Caco-2 (cell line): ENCODE data around the gene COL8A1. TPM values are rescaled to one million over a fixed set of nuclear protein-coding genes. Genes with fewer than 3 reads are reported as not detected.

Experiments used
- BruUV-seq: library from RNA; stranded (reverse); fragments of 400-500 nt; replicated peaks from 2 replicates; lab custom pipeline; 2021; lab: Mats Ljungman, UMichigan
- CTCF ChIA-PET: fragments of 300-600 bp; sonication (Branson Sonifier 250); formaldehyde crosslinking; loops from one replicate; lab custom pipeline; 2022; ENCODE audit warnings: antibody characterized with exemption; lab: Charles Lee
- POLR2A ChIA-PET: fragments of 300-600 bp; sonication (Branson Sonifier 250); formaldehyde crosslinking; loops from one replicate; lab custom pipeline; 2022; ENCODE audit warnings: antibody characterized with exemption; lab: Charles Lee
- DNase-seq, 2 experiments: peaks; one replicate each; pipeline versions ENCODE4 v3.0.0 to v3.0.0-alpha.2; 2020 to 2022
- H3K27me3 ChIP-seq: replicated peaks from 2 replicates; pipeline ENCODE4 v1.6.0; 2011; ENCODE audit warnings: low read length; ENCODE audit not compliant: control insufficient read depth, insufficient read depth
- H3K36me3 ChIP-seq: 2 replicates; pipeline ENCODE4 v1.5.1; 2011; ENCODE audit warnings: low read length; ENCODE audit not compliant: control insufficient read depth, insufficient read depth
- H3K4me1 ChIP-seq: fragments of 250-450 bp; sonication (Bioruptor Pico); 2 replicates; pipeline ENCODE4 v1.5.1; 2020; ENCODE audit warnings: mild to moderate bottlenecking
- H3K4me3 ChIP-seq: 2 replicates; pipeline ENCODE4 v1.5.1; 2011; ENCODE audit warnings: low read depth, mild to moderate bottlenecking, control low read depth, low read length
- H3K9me3 ChIP-seq: fragments of 250-450 bp; sonication (Bioruptor Pico); 2 replicates; pipeline ENCODE4 v1.5.1; 2020; ENCODE audit warnings: mild to moderate bottlenecking, moderate library complexity
- H3K27ac Mint-ChIP-seq: one replicate; pipeline ENCODE4 v1.8.0; 2022; ENCODE audit warnings: mixed read lengths; ENCODE audit not compliant: unreplicated experiment
- H3K27me3 Mint-ChIP-seq: one replicate; pipeline ENCODE4 v1.8.0; 2022; ENCODE audit warnings: mixed read lengths; ENCODE audit not compliant: insufficient read depth, unreplicated experiment
- H3K36me3 Mint-ChIP-seq: one replicate; pipeline ENCODE4 v1.8.0; 2022; ENCODE audit warnings: mild to moderate bottlenecking, mixed read lengths; ENCODE audit not compliant: insufficient read depth, unreplicated experiment
- H3K4me1 Mint-ChIP-seq: one replicate; pipeline ENCODE4 v1.8.0; 2022; ENCODE audit warnings: low read depth, mixed read lengths; ENCODE audit not compliant: unreplicated experiment
- H3K4me3 Mint-ChIP-seq: one replicate; pipeline ENCODE4 v1.8.0; 2022; ENCODE audit warnings: mild to moderate bottlenecking, moderate library complexity, mixed read lengths; ENCODE audit not compliant: unreplicated experiment
- H3K9me3 Mint-ChIP-seq: one replicate; pipeline ENCODE4 v1.8.0; 2022; ENCODE audit warnings: mixed read lengths; ENCODE audit not compliant: unreplicated experiment
- CTCF ChIP-seq, 2 experiments: fragments of 200-600 bp in 1 of 2; IDR thresholded peaks; 1 replicate in 1 of 2; 2 replicates in 1 of 2; pipeline versions ENCODE4 v1.5.1 to v1.8.0; 2011 to 2022; ENCODE audit warnings: antibody characterized with exemption in 1 of 2, control low read depth in 1 of 2, inconsistent platforms in 1 of 2, low read depth in 1 of 2, low read length in 1 of 2, mild to moderate bottlenecking in 1 of 2, moderate library complexity in 1 of 2; ENCODE audit not compliant: insufficient read depth in 1 of 2, severe bottlenecking in 1 of 2, unreplicated experiment in 1 of 2
- intact Hi-C: fragments of 100-400 bp; cut with micrococcal nuclease; formaldehyde crosslinking; loops from one replicate; pipeline ENCODE4 v1.10.0; 2022; ENCODE audit not compliant: unreplicated experiment
- total RNA-seq: library from RNA; stranded (reverse); gene quantifications from 2 replicates; pipeline ENCODE4 v1.2.3, GENCODE V29; 2022

The COL8A1 gene
- total RNA-seq, 1 experiment from 2014 or later = not detected

- Histone ChIP-seq H3K27me3 (peaks cover 2% of the 10 kb centered on the region), H3K36me3 (no peaks in the 10 kb centered on the region), H3K4me1 (no peaks in the 10 kb centered on the region), H3K4me3 (no peak overlapping the region), H3K9me3 (no peaks in the 10 kb centered on the region)
- ChIA-PET CTCF (no interaction called here), POLR2A (no interaction called here)
- H3K4me3 Mint-ChIP-seq = no peak overlapping the region
- H3K27me3 Mint-ChIP-seq = peaks cover 28% of the 10 kb centered on the region
- H3K4me1 Mint-ChIP-seq = peaks cover 16% of the 10 kb centered on the region
- no TSS peak for BruUV-seq
- DNase-seq = no peak
- no peak for TF ChIP-seq CTCF (IDR thresholded peaks at IDR 0.05; ENCODE audit: insufficient read depth in 1 of 2, low read depth in 1 of 2, low read length in 1 of 2, severe bottlenecking in 1 of 2, unreplicated experiment in 1 of 2)
- no peaks in the 10 kb centered on the region for H3K9me3 Mint-ChIP-seq
- no peaks in the 10 kb centered on the region for H3K36me3 Mint-ChIP-seq
- no peak overlapping the region for H3K27ac Mint-ChIP-seq
- intact Hi-C loops = no loop called here
Measured at GRCh38 chr3:99633887-99634558, 4.4 kb upstream of the COL8A1 start.

- peaks cover 2% of the 10 kb centered on the region for H3K27me3 ChIP-seq
- ChIA-PET CTCF (no interaction called here), POLR2A (no interaction called here)
- no peak for DNase-seq
- H3K9me3 ChIP-seq = no peaks in the 10 kb centered on the region
- Mint-ChIP-seq H3K36me3 (no peaks in the 10 kb centered on the region), H3K4me1 (peaks cover 16% of the 10 kb centered on the region), H3K9me3 (no peaks in the 10 kb centered on the region), H3K4me3 (no peak overlapping the region), H3K27ac (no peak overlapping the region), H3K27me3 (peaks cover 32% of the 10 kb centered on the region)
- TF ChIP-seq CTCF (IDR thresholded peaks at IDR 0.05; ENCODE audit: insufficient read depth in 1 of 2, low read depth in 1 of 2, low read length in 1 of 2, severe bottlenecking in 1 of 2, unreplicated experiment in 1 of 2) = no peak
- no peaks in the 10 kb centered on the region for H3K36me3 ChIP-seq
- intact Hi-C loops = no loop called here
- BruUV-seq = no TSS peak
- H3K4me1 ChIP-seq = no peaks in the 10 kb centered on the region
- H3K4me3 ChIP-seq = no peak overlapping the region
Measured at GRCh38 chr3:99634881-99635280, 3.5 kb upstream of the COL8A1 start.

- Histone ChIP-seq H3K4me1 (no peaks in the 10 kb centered on the region), H3K36me3 (no peaks in the 10 kb centered on the region), H3K27me3 (peaks cover 2% of the 10 kb centered on the region), H3K4me3 (no peak overlapping the region), H3K9me3 (no peaks in the 10 kb centered on the region)
- TF ChIP-seq CTCF (IDR thresholded peaks at IDR 0.05; ENCODE audit: insufficient read depth in 1 of 2, low read depth in 1 of 2, low read length in 1 of 2, severe bottlenecking in 1 of 2, unreplicated experiment in 1 of 2) = no peak
- ChIA-PET POLR2A (no interaction called here), CTCF (no interaction called here)
- no peak overlapping the region for H3K4me3 Mint-ChIP-seq
- H3K36me3 Mint-ChIP-seq = no peaks in the 10 kb centered on the region
- peaks cover 16% of the 10 kb centered on the region for H3K4me1 Mint-ChIP-seq
- H3K27me3 Mint-ChIP-seq = peaks cover 33% of the 10 kb centered on the region
- H3K9me3 Mint-ChIP-seq = no peaks in the 10 kb centered on the region
- no peak for DNase-seq
- no peak overlapping the region for H3K27ac Mint-ChIP-seq
- intact Hi-C loops = no loop called here
- BruUV-seq = no TSS peak
Measured at GRCh38 chr3:99635348-99635747, 3.0 kb upstream of the COL8A1 start.
